H1 (cell line): ENCODE results near the gene ARHGAP6. TPM values are rescaled to one million over a fixed set of nuclear protein-coding genes. Genes with fewer than 3 reads are reported as not detected.

Source experiments
- PHF8 ChIP-seq: fragments of 200-600 bp; sonication (generic); conservative IDR thresholded peaks from 2 replicates; pipeline ENCODE4 v1.7.1; 2012; ENCODE audit warnings: low read depth, mild to moderate bottlenecking, inconsistent platforms, low read length, moderate library complexity
- polyA plus RNA-seq, 7 experiments: library from polyadenylated mRNA; depleted of rRNA in 3 of 7; stranded (reverse) in 5 of 7; unstranded in 2 of 7; fragments of >200 nt in 5 of 7; fragments of 200-250 nt in 2 of 7; gene quantifications; 1 replicate in 5 of 7; 2 replicates in 1 of 7; 4 replicates in 1 of 7; pipeline versions ENCODE4 v1.2.1 to v1.2.3, GENCODE V29; 2011 to 2013; ENCODE audit warnings: missing spikeins in 2 of 7, mixed read lengths in 2 of 7
- total RNA-seq: library from RNA; stranded (reverse); fragmentation: NEBNext Ultra II Directional; extraction: Animal tissue kit (Norgen Biotek cat#: 25700); gene quantifications from 2 replicates; pipeline ENCODE4 v1.2.1, GENCODE V29; 2021

ARHGAP6 gene
- total and polyA plus RNA-seq, 2 of the 8 experiments (the other 6 are each of a cell fraction or from before 2014, with no cell fraction given): 0.35 to 0.82 TPM

- TF ChIP-seq PHF8: no peak
Observed at GRCh38 chrX:11138498-11139390, 527.0 kb downstream of the ARHGAP6 start (continued).
